Stromal cell of bone marrow (primary cell): Measurements from ENCODE around the gene PPY.
A peak's percentile ranks its signal among the peaks of the same experiment; 100 is the strongest.
"Not testable (repeated sequence)": the region's sequence is repeated elsewhere in the genome, so short reads cannot be mapped to it uniquely, and the experiment has no call there.

Experiments
- DNase-seq: peaks from one replicate; pipeline ENCODE4 v3.0.0-alpha.2; 2012; ENCODE audit warnings: low read depth

Gene PPY

GRCh38 chr17:43962479-43962878, 20.2 kb upstream of the PPY start:
- no peak for DNase-seq

DNA sequence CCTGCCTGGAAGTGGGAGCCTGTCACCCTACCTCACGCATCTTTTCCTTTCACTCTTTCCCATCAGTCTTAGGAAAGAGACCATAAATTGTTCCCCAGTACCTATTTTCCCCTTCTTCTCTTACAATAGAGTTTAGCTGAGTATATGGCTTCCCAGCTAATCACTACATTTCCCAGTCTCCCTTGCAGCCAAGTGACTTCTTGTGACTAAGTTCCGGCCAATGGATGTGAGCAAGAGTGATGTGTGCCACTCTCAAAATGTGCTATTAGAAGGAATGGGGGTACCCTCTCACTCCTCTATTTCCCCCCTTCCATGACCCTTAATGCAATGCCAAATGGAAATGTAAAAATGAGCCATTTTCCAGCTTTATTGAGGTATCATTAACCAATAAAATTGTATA, 19.7 kb upstream of the PPY start:
- DNase-seq: no peak

DNA sequence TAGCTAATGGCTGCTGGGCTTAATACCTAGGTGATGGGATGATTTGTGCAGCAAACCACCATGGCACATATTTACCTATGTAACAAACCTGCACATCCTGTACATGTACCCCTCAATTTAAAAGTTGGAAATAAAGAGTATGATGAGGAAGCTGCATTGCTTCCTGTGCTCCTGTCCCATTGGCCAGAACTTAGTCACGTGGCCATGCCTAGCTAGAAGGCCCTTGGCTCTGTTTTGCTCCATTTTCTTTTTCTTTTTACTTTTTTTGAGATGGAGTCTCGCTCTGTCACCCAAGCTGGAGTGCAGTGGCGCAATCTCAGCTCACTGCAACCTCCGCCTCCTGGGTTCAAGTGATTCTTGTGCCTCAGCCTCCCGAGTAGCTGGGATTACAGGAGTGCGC, 19.0 kb upstream of the PPY start:
- DNase-seq: not testable (repeated sequence)

- no peak for DNase-seq
Observed at GRCh38 chr17:43958748-43959352, 16.6 kb upstream of the PPY start.

GRCh38 chr17:43956222-43956621, 13.9 kb upstream of the PPY start:
- no peak for DNase-seq

- DNase-seq: no peak
Observed at GRCh38 chr17:43953746-43954145, 11.5 kb upstream of the PPY start, which contains the start of gene PYY. Gene PYY (minus strand): TSS chr17:43953940. CDS start chr17:43953483, 457 bp downstream.

GRCh38 chr17:43952724-43953666, 10.7 kb upstream of the PPY start:
- DNase-seq: no peak

- no peak for DNase-seq
Observed at GRCh38 chr17:43952351-43952723, 10.1 kb upstream of the PPY start.

DNA sequence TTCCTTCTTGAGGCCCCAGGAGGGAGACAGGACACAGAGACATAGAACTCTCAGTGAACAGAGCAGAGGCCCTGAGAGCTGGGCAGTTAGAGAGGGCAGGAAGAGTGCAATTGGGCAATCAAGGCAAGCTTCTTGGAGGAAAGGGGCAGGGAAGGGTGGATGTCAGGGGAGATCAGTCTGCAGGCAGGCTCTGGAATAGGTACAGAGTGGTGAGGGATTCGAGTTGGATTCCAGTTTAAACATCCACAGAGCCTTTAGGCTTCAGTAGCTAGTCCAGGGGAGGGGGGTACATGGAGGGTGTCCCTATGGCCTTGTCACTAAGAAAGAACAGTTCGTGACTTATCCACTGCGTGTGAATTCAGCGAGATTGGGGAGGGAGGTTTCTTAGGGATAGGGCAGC, 9.5 kb upstream of the PPY start:
- DNase-seq: no peak

DNA sequence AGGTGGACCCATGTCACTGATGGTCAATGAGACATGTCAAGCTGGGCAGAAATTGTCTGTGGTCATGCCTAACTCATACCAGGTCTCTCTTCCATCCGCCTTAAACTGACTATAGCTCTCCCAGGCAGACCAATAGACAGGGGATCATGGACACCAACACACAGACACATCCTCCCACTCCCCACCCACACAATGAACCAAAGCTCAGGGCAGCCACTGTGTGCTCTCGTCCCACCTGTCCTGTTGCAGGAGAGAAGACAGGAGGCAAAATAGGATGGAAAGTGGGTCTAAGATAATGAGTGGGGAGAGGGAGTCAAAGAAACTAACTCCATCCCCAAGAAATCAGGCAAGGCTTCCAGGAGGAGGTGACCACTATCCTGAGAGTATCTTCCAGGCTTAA, 8.3 kb upstream of the PPY start:
- no peak for DNase-seq

GRCh38 chr17:43949781-43950180, 7.5 kb upstream of the PPY start:
- no peak for DNase-seq

GRCh38 chr17:43946781-43947180, 4.5 kb upstream of the PPY start:
- no peak for DNase-seq

DNA sequence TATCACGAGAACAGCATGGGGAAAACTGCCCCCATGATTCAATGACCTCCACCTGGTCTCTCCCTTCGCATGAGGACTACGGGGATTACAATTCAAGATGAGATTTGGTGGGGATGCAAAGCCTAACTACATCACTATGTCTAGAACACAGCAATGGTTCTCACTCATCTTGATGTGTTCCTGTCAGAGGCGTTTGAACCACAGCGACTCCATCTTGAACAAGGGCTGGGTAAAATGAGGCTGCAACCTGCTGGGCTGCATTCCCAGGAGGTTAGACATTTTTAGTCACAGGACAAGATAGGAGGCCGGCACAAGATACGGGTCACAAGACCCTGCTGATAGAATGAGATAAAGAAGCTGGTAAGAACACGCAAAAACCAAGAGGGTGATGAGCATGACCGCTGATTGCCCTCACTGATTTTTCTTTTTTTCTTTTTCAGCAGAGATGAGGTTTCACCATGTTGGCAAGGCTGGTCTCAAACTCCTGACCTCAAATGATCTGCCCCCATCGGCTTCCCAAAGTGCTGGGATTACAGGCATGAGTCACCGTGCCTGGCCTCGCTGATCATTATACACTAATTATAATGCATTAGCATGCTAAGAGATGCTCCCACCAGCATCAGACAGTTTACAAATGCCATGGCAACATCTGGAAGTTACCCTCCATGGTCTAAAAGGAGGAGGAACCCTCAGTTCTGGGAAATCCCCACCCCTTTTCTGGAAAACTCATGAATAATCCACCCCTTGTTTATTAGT, 3.0 kb upstream of the PPY start:
- peak; percentile 52 for DNase-seq

DNA sequence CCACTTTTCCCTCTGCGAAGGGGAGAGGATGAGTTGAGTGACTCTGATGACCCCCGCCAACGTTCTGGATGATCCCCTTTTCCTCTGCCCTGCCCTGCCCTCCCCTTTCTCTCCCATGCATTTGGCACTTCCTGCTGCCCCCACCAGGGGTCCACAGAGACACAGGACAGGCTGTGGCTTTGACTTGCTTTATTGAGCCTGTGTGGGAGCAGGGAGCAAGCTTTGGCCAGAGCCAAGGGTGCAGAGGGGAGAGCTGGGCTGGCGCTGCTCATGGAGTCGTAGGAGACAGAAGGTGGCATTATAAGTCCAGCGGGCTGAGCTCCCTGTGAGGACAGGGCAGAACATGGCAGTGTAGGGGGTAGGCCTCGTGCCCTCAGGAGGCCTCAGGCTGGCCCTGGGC, 1.6 kb downstream of the PPY start:
- no peak for DNase-seq

DNA sequence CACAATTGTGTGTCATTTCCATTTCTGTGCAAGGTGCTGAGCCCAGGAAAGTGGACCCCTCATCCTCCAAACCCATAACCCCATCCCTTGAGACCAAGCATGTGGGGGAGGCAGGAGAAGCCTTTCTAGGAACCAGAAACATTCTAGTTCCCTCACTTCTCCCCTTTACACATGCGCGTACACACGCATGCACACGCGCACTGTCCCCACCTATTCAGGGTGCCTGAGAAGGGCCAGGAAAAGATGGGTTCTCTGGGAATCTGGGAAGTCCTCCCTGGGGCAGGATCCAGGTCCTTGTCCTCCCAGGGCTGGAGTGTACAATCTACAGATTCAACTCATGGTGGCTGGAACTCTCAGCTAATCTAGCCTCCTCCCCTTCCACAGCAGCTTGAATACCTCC, 2.4 kb downstream of the PPY start:
- no peak for DNase-seq

DNA sequence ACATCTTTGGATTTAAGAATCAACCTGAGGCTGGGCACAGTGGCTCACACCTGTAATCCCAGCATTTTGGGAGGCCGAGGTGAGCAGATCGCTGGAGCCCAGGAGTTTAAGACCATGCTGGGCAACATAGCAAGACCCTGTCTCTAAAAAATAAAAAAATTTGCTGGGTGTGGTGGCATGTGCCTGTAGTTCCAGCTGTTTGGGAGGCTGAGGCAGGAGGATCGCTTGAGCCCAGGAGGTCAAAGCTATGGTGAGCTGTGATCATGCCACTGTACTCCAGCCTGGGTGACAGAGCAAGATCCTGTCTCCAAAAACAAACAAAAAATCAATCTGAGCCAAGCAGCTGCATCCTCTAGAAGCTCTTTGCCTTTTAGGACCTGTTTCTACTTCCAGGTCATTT, 2.8 kb downstream of the PPY start:
- not testable (repeated sequence) for DNase-seq

GRCh38 chr17:43938838-43939182, 3.5 kb downstream of the PPY start:
- DNase-seq: no peak

GRCh38 chr17:43936434-43936833, 5.8 kb downstream of the PPY start:
- DNase-seq: no peak

DNA sequence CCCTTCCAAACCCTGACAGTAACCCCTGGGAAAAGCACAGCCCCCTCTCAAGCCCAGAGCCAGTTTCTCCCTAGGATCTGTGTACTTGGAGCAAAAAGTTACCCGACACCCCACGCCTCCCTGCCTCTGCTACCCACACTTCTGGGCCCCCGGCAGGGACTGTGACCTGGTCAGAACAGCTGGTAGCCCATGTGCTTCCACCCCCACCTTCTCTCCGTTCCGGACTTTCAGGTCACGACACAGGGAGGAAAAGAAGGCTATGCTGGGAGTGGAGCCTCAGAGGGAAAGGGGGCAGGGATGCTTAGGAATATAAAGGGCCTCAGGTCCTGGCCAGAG, 6.4 kb downstream of the PPY start:
- DNase-seq: no peak

GRCh38 chr17:43935204-43935925, 6.9 kb downstream of the PPY start:
- no peak for DNase-seq

- no peak for DNase-seq
Observed at GRCh38 chr17:43932923-43933322, 9.4 kb downstream of the PPY start.

GRCh38 chr17:43932357-43932756, 9.9 kb downstream of the PPY start:
- no peak for DNase-seq
